NCI-H226 (cell line): Measurements from ENCODE around the gene RAD54L.
"Not testable (repeated sequence)": the region's sequence is repeated elsewhere in the genome, so short reads cannot be mapped to it uniquely, and the experiment has no call there.

Experiments
- DNase-seq: peaks from one replicate; pipeline ENCODE4 v3.0.0-alpha.2; 2015

Gene RAD54L

GRCh38 chr1:46247436-46248121, at the start of gene RAD54L:
TSS of gene RAD54L (plus strand) at chr1:46247763. CDS start at chr1:46248406, 643 bp downstream.
- DNase-seq = peak; percentile 99

GRCh38 chr1:46197964-46198811, 49.4 kb upstream of the RAD54L start, which contains the start of gene POMGNT1:
TSS of gene POMGNT1 (minus strand) at chr1:46198434. CDS start at chr1:46197821, 613 bp downstream.
- DNase-seq = peak; percentile 40

- DNase-seq = no peak
Measured at GRCh38 chr1:46199233-46199749, 48.3 kb upstream of the RAD54L start.

- DNase-seq = no peak
Measured at GRCh38 chr1:46203738-46204405, 43.7 kb upstream of the RAD54L start.

GRCh38 chr1:46204406-46204742, 43.2 kb upstream of the RAD54L start:
- DNase-seq = no peak

- no peak for DNase-seq
Measured at GRCh38 chr1:46205141-46205540, 42.4 kb upstream of the RAD54L start.

GRCh38 chr1:46205791-46206190, 41.8 kb upstream of the RAD54L start:
- DNase-seq = no peak

GRCh38 chr1:46206399-46206798, 41.2 kb upstream of the RAD54L start:
- DNase-seq = no peak

GRCh38 chr1:46210561-46210960, 37.0 kb upstream of the RAD54L start:
- no peak for DNase-seq

- no peak for DNase-seq
Measured at GRCh38 chr1:46211051-46211450, 36.5 kb upstream of the RAD54L start.

GRCh38 chr1:46215504-46215903, 32.1 kb upstream of the RAD54L start:
- DNase-seq = no peak

- no peak for DNase-seq
Measured at GRCh38 chr1:46218443-46218842, 29.1 kb upstream of the RAD54L start.

- no peak for DNase-seq
Measured at GRCh38 chr1:46219551-46220520, 27.7 kb upstream of the RAD54L start.

- no peak for DNase-seq
Measured at GRCh38 chr1:46220808-46221207, 26.8 kb upstream of the RAD54L start.

GRCh38 chr1:46221749-46222148, 25.8 kb upstream of the RAD54L start:
- DNase-seq = no peak

- DNase-seq = not testable (repeated sequence)
Measured at GRCh38 chr1:46223055-46223454, 24.5 kb upstream of the RAD54L start.

GRCh38 chr1:46223472-46223943, 24.1 kb upstream of the RAD54L start:
- DNase-seq = peak; percentile 73

- no peak for DNase-seq
Measured at GRCh38 chr1:46224966-46225365, 22.6 kb upstream of the RAD54L start.

- DNase-seq = not testable (repeated sequence)
Measured at GRCh38 chr1:46231231-46231630, 16.3 kb upstream of the RAD54L start.

- DNase-seq = no peak
Measured at GRCh38 chr1:46236882-46237281, 10.7 kb upstream of the RAD54L start.

- peak; percentile 57 for DNase-seq
Measured at GRCh38 chr1:46238865-46239264, 8.7 kb upstream of the RAD54L start.

- not testable (repeated sequence) for DNase-seq
Measured at GRCh38 chr1:46241733-46242132, 5.8 kb upstream of the RAD54L start.
